ENCODE results near the gene BNC2.

BNC2 gene

DNA sequence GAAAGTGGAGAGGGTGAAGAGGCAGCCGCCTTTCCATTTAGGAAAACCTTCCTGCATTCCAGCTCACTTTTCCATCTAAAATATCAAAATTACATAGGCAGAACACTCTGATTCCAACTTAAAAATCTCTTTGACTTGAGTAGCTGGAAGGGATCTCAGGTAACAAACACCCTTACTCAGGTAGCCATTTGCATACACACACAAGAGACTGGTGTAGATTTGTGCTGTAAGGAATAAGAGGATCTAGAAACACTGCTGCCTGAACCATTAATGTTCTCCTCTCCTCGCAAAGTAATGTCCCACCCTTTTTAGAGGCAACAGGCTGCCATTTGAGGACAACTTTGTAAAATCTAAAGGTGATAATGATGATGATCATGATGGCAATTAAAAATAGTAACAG, 53.5 kb downstream of the BNC2 start:
- H3K4me3 ChIP-seq (ENCODE audit: low read depth, low read length), result no peak overlapping the region
- in situ Hi-C loops (cut with HindIII; ENCODE audit: low sequenced_read_pairs), result no loop called here
- DNase-seq (ENCODE audit: low read depth), result no peak
- TF ChIP-seq, protein P1, sequence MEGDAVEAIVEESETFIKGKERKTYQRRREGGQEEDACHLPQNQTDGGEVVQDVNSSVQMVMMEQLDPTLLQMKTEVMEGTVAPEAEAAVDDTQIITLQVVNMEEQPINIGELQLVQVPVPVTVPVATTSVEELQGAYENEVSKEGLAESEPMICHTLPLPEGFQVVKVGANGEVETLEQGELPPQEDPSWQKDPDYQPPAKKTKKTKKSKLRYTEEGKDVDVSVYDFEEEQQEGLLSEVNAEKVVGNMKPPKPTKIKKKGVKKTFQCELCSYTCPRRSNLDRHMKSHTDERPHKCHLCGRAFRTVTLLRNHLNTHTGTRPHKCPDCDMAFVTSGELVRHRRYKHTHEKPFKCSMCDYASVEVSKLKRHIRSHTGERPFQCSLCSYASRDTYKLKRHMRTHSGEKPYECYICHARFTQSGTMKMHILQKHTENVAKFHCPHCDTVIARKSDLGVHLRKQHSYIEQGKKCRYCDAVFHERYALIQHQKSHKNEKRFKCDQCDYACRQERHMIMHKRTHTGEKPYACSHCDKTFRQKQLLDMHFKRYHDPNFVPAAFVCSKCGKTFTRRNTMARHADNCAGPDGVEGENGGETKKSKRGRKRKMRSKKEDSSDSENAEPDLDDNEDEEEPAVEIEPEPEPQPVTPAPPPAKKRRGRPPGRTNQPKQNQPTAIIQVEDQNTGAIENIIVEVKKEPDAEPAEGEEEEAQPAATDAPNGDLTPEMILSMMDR (IDR thresholded peaks at IDR 0.05; ENCODE audit: low read depth, low read length, missing control alignments), result no peak

DNA sequence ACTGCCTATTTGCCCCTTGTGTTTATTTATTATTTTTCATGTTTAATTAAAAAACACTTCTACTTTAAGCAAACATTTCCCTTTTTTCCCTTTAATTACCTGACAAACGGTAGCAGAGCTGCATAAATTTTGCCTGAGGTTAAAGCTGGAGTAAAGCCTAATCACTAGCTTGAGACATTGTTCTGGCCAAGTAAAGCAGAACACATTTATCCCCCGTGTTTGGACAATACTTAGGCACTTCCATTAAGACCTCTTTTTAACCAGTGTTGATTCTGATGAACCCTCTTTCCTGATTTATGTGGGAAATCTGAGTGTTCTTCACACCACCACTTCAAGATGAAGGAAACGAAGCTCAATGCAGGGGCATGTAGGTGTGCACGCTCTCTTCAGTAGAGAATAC, 54.5 kb downstream of the BNC2 start:
- in situ Hi-C loops (cut with HindIII; ENCODE audit: low sequenced_read_pairs), result no loop called here
- no peak for DNase-seq (ENCODE audit: low read depth)
- H3K4me3 ChIP-seq (ENCODE audit: low read depth, low read length), result no peak overlapping the region
- TF ChIP-seq, protein P1 (IDR thresholded peaks at IDR 0.05; ENCODE audit: low read depth, low read length, missing control alignments), result no peak

GRCh38 chr9:16815079-16815478, 55.4 kb downstream of the BNC2 start:
- no peak for DNase-seq (ENCODE audit: low read depth)
- TF ChIP-seq, protein P1 (IDR thresholded peaks at IDR 0.05; ENCODE audit: low read depth, low read length, missing control alignments), result no peak
- in situ Hi-C loops (cut with HindIII; ENCODE audit: low sequenced_read_pairs), result no loop called here
- no peak overlapping the region for H3K4me3 ChIP-seq (ENCODE audit: low read depth, low read length)

GRCh38 chr9:16813838-16814237, 56.6 kb downstream of the BNC2 start:
- DNase-seq (ENCODE audit: low read depth), result no peak
- no peak overlapping the region for H3K4me3 ChIP-seq (ENCODE audit: low read depth, low read length)
- TF ChIP-seq, protein P1 (IDR thresholded peaks at IDR 0.05; ENCODE audit: low read depth, low read length, missing control alignments), result no peak
- in situ Hi-C loops (cut with HindIII; ENCODE audit: low sequenced_read_pairs), result no loop called here

DNA sequence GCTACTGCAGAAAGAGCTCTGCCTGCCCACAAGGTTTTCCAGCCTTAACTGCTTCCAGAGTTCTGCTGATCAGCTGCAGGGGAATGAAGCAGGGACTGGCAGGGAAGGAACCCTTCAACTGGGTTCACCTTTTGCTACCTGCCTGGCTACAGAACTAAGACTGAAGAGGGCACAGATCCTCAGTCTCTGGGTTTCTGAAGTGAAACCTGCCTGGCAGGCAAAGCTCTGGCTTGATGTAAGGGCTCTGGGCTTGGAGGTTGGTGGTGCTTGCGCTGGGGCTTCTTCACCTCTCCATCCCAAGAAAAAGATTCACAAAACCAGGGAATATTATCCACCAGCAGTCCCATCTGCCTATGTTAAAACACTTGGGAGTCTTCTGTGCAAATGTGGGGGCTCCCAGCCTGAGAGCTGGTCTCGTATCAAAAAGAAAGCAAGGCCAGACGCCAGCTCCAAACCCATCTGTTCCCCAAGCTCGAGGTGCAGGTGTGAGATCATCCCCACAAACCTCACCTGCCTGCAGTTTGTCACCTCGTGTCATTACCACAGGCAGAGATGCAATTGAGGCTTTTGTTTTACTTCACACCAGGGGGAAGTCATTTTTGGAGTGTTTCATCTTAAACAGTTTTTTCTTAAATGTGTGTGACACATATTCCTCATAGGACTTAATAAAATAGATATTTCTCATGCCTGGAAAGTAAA, 58.3 kb downstream of the BNC2 start:
- TF ChIP-seq, protein P1 (IDR thresholded peaks at IDR 0.05; ENCODE audit: low read depth, low read length, missing control alignments), result no peak
- in situ Hi-C loops (cut with HindIII; ENCODE audit: low sequenced_read_pairs), result no loop called here
- no peak for DNase-seq (ENCODE audit: low read depth)
- H3K4me3 ChIP-seq (ENCODE audit: low read depth, low read length), result no peak overlapping the region

DNA sequence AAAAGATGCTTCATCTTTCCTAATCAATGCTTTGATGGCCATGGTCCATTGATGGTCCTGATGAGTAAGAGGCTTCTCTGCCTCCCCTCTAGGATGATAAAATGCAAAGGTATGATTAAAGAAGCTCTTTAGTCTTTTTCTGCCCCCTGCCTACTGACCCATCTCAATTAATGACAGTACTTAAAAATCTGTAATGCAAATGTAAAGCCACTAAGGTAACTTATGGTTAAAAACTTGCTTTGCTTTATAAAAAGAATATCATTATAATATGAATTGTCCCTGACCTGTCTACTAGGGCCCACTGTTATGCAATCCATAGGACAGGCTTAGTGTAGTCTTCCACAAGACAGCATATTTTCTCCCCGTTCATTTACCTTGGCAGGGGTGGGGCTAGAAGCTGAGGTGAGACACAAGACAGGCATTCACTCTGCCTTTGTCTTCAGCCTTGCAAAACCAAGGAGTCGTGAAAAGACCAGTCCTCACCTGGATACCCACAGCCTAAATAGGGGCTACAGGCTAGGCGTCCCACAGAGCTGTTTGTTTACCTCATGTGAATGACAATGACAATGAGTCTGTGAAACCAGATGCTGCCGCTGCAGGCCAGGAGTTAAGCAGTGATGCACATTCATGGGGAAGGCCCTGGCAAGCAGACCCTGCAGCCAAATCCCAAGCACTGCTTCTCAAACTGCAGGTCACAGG, 60.4 kb downstream of the BNC2 start:
- in situ Hi-C loops (cut with HindIII; ENCODE audit: low sequenced_read_pairs), result loop anchor here (10.0 kb wide), 1 partner anchor 75 kb away; no protein-coding TSS in a partner anchor
- no peak overlapping the region for H3K4me3 ChIP-seq (ENCODE audit: low read depth, low read length)
- DNase-seq (ENCODE audit: low read depth), result no peak
- TF ChIP-seq, protein P1 (IDR thresholded peaks at IDR 0.05; ENCODE audit: low read depth, low read length, missing control alignments), result no peak
